ENCODE data around the gene REXO1. TPM values are rescaled to one million over a fixed set of nuclear protein-coding genes. Genes with fewer than 3 reads are reported as not detected.

The REXO1 gene
- total and polyA plus RNA-seq, 2 of the 8 experiments (the other 6 are each of a cell fraction or from before 2014, with no cell fraction given), result 42.4 to 44.3 TPM

DNA sequence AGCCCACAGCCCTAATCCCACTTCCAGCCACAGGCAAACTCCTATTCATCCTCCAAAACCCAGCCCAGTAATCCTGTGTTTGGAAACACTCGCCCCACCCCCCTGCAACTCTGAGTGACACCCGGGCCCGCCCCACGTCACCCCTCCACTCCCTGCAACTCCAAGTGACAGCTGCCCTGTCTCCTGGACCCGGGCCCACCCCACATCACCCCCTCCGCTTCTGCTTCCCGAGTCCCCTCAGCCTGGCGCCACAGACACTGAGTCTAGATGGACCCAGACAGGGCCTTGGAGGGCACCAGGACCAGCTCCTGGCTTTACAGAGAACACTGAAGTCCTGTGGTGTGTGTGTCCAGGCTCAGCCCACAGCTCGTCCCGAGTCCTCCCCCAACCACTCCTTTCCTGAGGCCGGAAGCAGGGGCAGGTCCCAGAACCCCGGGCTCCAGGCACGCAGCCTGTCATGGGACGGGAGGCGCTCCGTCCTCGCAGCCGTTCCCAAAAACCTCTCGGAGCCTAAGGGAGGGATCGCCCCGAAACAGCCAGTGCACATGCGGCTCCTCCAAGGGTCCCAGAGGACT is 7.7 kb downstream of the REXO1 start (continued):
- TF ChIP-seq BRCA1 (IDR thresholded peaks at IDR 0.05; ENCODE audit: low read depth, low read length), result no peak
- no peak for TF ChIP-seq CEBPB (IDR thresholded peaks at IDR 0.05; ENCODE audit: low read depth, low read length)
- no peak for TF ChIP-seq SIRT6 (IDR thresholded peaks at IDR 0.05; ENCODE audit: low read length)
- no peak for TF ChIP-seq KDM1A (IDR thresholded peaks at IDR 0.05; ENCODE audit: borderline replicate concordance, low read length)
- TF ChIP-seq FOSL1 (IDR thresholded peaks at IDR 0.05; ENCODE audit: insufficient read depth, low read depth, low read length), result no peak
- TF ChIP-seq EP300 (IDR thresholded peaks at IDR 0.05; ENCODE audit: borderline replicate concordance in 1 of 2, low read depth in 2 of 2, low read length in 2 of 2), result no peak
- TF ChIP-seq SRF (IDR thresholded peaks at IDR 0.05; ENCODE audit: low read depth, low read length), result no peak
- TF ChIP-seq ASH2L (IDR thresholded peaks at IDR 0.05; ENCODE audit: low read length), result no peak

Data from H1 (cell line).